HepG2 (cell line): Measurements from ENCODE around the gene ASXL1. TPM values are rescaled to one million over a fixed set of nuclear protein-coding genes. Genes with fewer than 3 reads are reported as not detected.
A peak's percentile ranks its signal among the peaks of the same experiment; 100 is the strongest.

Experiments used
- ATAC-seq: fragments of 200-7000 bp; cut with Tn5 transposase; 3 replicates; pipeline ENCODE4 v1.9.1; 2020; ENCODE audit warnings: mild to moderate bottlenecking, moderate library complexity
- BruUV-seq: library from RNA; stranded (reverse); fragments of 400-500 nt; replicated peaks from 2 replicates; lab custom pipeline; 2021; lab: Mats Ljungman, UMichigan
- CTCF ChIA-PET: fragments of 300-600 bp; formaldehyde crosslinking; extraction: SDS; loops from one replicate; lab custom pipeline; 2021; ENCODE audit warnings: low total read pairs, inconsistent platforms, low intra/inter-chr PET ratio; lab: Yijun Ruan, JAX
- POLR2A ChIA-PET: fragments of 350-600 bp; sonication (Branson Sonifier 250); formaldehyde crosslinking; loops from one replicate; lab custom pipeline; 2020; ENCODE audit warnings: antibody characterized with exemption, inconsistent platforms; lab: Yijun Ruan, JAX
- DNase-seq: peaks from one replicate; pipeline ENCODE4 v3.0.0-alpha.2; 2015; ENCODE audit warnings: low spot score
- FAIRE-seq: peaks from 3 replicates; lab custom pipeline; 2011; peaks lifted over from hg19 to GRCh38; lab: Jason Lieb, UNC
- H2AFZ ChIP-seq: one replicate; pipeline ENCODE4 v1.6.1; 2011; ENCODE audit warnings: low read length, inconsistent platforms
- H3K27ac ChIP-seq: fragments of 300-600 bp; 3 replicates; pipeline ENCODE4 v1.8.0; 2011; ENCODE audit warnings: mixed run types, mild to moderate bottlenecking, mixed read lengths, low read length, inconsistent platforms; ENCODE audit not compliant: insufficient read depth; ENCODE audit errors: extremely low read length
- H3K27me3 ChIP-seq, 2 experiments: fragments of 200-600 bp in 1 of 2; 2 replicates in 1 of 2; 3 replicates in 1 of 2; pipeline versions ENCODE4 v1.6.0 to v1.8.0; 2011; ENCODE audit warnings: low read length in 2 of 2, mild to moderate bottlenecking in 2 of 2, moderate library complexity in 2 of 2, inconsistent platforms in 1 of 2; ENCODE audit not compliant: insufficient read depth in 2 of 2, control insufficient read depth in 1 of 2
- H3K36me3 ChIP-seq, 2 experiments: fragments of 200-600 bp in 1 of 2; replicated peaks in 1 of 2; 2 replicates in 1 of 2; 3 replicates in 1 of 2; pipeline versions ENCODE4 v1.5.1 to v1.8.0; 2011; ENCODE audit warnings: low read length in 2 of 2, inconsistent platforms in 1 of 2; ENCODE audit not compliant: insufficient read depth in 2 of 2, control insufficient read depth in 1 of 2
- H3K4me1 ChIP-seq: 2 replicates; pipeline ENCODE4 v1.5.1; 2012; ENCODE audit warnings: low read length, inconsistent platforms; ENCODE audit not compliant: insufficient read depth
- H3K4me2 ChIP-seq: 2 replicates; pipeline ENCODE4 v1.6.0; 2011; ENCODE audit warnings: low read depth, low read length, inconsistent platforms
- H3K4me3 ChIP-seq, 3 experiments: fragments of 200-600 bp in 1 of 3; sonication (generic), shearing (Covaris generic) in 1 of 3; replicated peaks in 1 of 3; 2 replicates each; pipeline ENCODE4 v1.5.1; 2011 to 2016; ENCODE audit warnings: low read length in 3 of 3, inconsistent platforms in 2 of 3, low read depth in 2 of 3, mild to moderate bottlenecking in 2 of 3, control low read depth in 1 of 3, mixed read lengths in 1 of 3; ENCODE audit not compliant: insufficient read depth in 1 of 3
- H3K79me2 ChIP-seq: one replicate; pipeline ENCODE4 v1.6.1; 2011; ENCODE audit warnings: low read length, inconsistent platforms; ENCODE audit not compliant: insufficient read depth
- H3K9ac ChIP-seq: 2 replicates; pipeline ENCODE4 v1.6.0; 2011; ENCODE audit warnings: mild to moderate bottlenecking, low read depth, low read length, inconsistent platforms; ENCODE audit not compliant: insufficient read depth
- H3K9me3 ChIP-seq: 2 replicates; pipeline ENCODE4 v1.5.1; 2012; ENCODE audit warnings: mild to moderate bottlenecking, low read length
- H4K20me1 ChIP-seq: 2 replicates; pipeline ENCODE4 v1.6.0; 2011; ENCODE audit warnings: inconsistent platforms, mild to moderate bottlenecking, low read length, moderate library complexity; ENCODE audit not compliant: insufficient read depth
- CREM ChIP-seq, 2 experiments: sonication (generic) in 1 of 2; formaldehyde crosslinking in 1 of 2; IDR thresholded peaks; 2 replicates each; pipeline versions ENCODE4 v1.4.0 to v1.6.1; 2016 to 2020; ENCODE audit warnings: antibody characterized with exemption in 1 of 2, mild to moderate bottlenecking in 1 of 2, missing genetic modification reagents in 1 of 2
- EHMT2 ChIP-seq: fragments of 200-600 bp; sonication (generic); IDR thresholded peaks from 2 replicates; pipeline ENCODE4 v1.7.0; 2017; ENCODE audit warnings: antibody characterized with exemption, low read depth, low read length, borderline replicate concordance
- HNRNPL ChIP-seq: fragments of 200-400 bp; formaldehyde crosslinking; IDR thresholded peaks from 2 replicates; pipeline ENCODE4 v1.6.1; 2017; ENCODE audit warnings: mild to moderate bottlenecking, low read depth, low read length
- IKZF4 ChIP-seq: sonication (generic); formaldehyde crosslinking; IDR thresholded peaks from 2 replicates; pipeline ENCODE4 v1.5.1; 2020; ENCODE audit warnings: borderline replicate concordance, mild to moderate bottlenecking, low read depth, missing genetic modification reagents; ENCODE audit errors: not compliant biosample characterization
- MAFG ChIP-seq: sonication (generic); formaldehyde crosslinking; IDR thresholded peaks from 2 replicates; pipeline ENCODE4 v1.5.1; 2020; ENCODE audit warnings: mild to moderate bottlenecking, missing genetic modification reagents
- NR0B2 ChIP-seq: sonication (generic); formaldehyde crosslinking; IDR thresholded peaks from 2 replicates; pipeline ENCODE4 v1.4.0; 2020; ENCODE audit warnings: mild to moderate bottlenecking, missing genetic modification reagents
- PRPF4 ChIP-seq: fragments of 200-400 bp; formaldehyde crosslinking; IDR thresholded peaks from 2 replicates; pipeline ENCODE4 v1.6.1; 2016; ENCODE audit warnings: low read length, low read depth; ENCODE audit not compliant: poor library complexity, severe bottlenecking
- RBFOX2 ChIP-seq: fragments of 200-400 bp; formaldehyde crosslinking; IDR thresholded peaks from 2 replicates; pipeline ENCODE4 v1.6.1; 2017; ENCODE audit warnings: low read depth, mild to moderate bottlenecking, low read length
- SOX13 ChIP-seq, 3 experiments: fragments of 450-650 bp in 1 of 3; sonication (generic) in 1 of 3; formaldehyde crosslinking in 1 of 3; IDR thresholded peaks in 2 of 3; conservative IDR thresholded peaks in 1 of 3; 2 replicates each; pipeline versions ENCODE4 v1.5.0 to v1.6.1; 2016 to 2020; ENCODE audit warnings: antibody characterized with exemption in 1 of 3, mild to moderate bottlenecking in 1 of 3, missing compliant biosample characterization in 1 of 3, missing genetic modification reagents in 1 of 3, moderate library complexity in 1 of 3
- TBX3 ChIP-seq: fragments of 450-650 bp; IDR thresholded peaks from 2 replicates; pipeline ENCODE4 v1.6.1; 2017; ENCODE audit warnings: antibody characterized with exemption, mild to moderate bottlenecking, inconsistent platforms, borderline replicate concordance
- ZNF260 ChIP-seq: sonication (generic); formaldehyde crosslinking; IDR thresholded peaks from 2 replicates; pipeline ENCODE4 v1.4.0; 2020; ENCODE audit warnings: missing genetic modification reagents, low read depth, mild to moderate bottlenecking, borderline replicate concordance
- ZNF280D ChIP-seq: sonication (generic); formaldehyde crosslinking; IDR thresholded peaks from 2 replicates; pipeline ENCODE4 v1.5.1; 2020; ENCODE audit warnings: mild to moderate bottlenecking, missing genetic modification reagents
- ZNF44 ChIP-seq: sonication (generic); formaldehyde crosslinking; IDR thresholded peaks from 2 replicates; pipeline ENCODE4 v1.5.1; 2020; ENCODE audit warnings: mild to moderate bottlenecking, missing genetic modification reagents
- ZNF556 ChIP-seq: sonication (generic); formaldehyde crosslinking; IDR thresholded peaks from 2 replicates; pipeline ENCODE4 v1.4.0; 2020; ENCODE audit warnings: mild to moderate bottlenecking, missing genetic modification reagents, borderline replicate concordance
- ZNF737 ChIP-seq: sonication (generic); formaldehyde crosslinking; IDR thresholded peaks from 2 replicates; pipeline ENCODE4 v1.5.0; 2020; ENCODE audit warnings: missing genetic modification reagents, mild to moderate bottlenecking, borderline replicate concordance
- WGBS: methylation state at CpG from one replicate; pipeline ENCODE4 v1.1.6; 2017; ENCODE audit warnings: low lambda C conversion rate; 5-methylcytosine and 5-hydroxymethylcytosine counted together
- in situ Hi-C: cut with HindIII; loops from 2 replicates; pipeline ENCODE4 v1.10.0; 2017; ENCODE audit warnings: low pct_unique_long_range_greater_than_20kb; ENCODE audit not compliant: extremely low pct_ligation_motif_present
- intact Hi-C: fragments of 100-400 bp; cut with micrococcal nuclease; formaldehyde crosslinking; loops from one replicate; pipeline ENCODE4 v1.10.0; 2022; ENCODE audit not compliant: unreplicated experiment
- polyA plus RNA-seq, 8 experiments: library from polyadenylated mRNA; depleted of rRNA in 3 of 8; stranded (reverse) in 7 of 8; unstranded in 1 of 8; fragments of >200 nt; fragmentation: Illumina TruSeq in 4 of 8; extraction: Trizol in 4 of 8; gene quantifications; 2 replicates each; pipeline versions ENCODE4 v1.2.1 to v1.2.3, GENCODE V29; 2011 to 2016; ENCODE audit warnings: low read depth in 4 of 8, missing spikeins in 1 of 8, mixed read lengths in 1 of 8; ENCODE audit not compliant: insufficient read depth in 1 of 8
- total RNA-seq, 5 experiments: library from RNA; depleted of rRNA; stranded (reverse); fragments of >200 nt; fragmentation: Illumina TruSeq; extraction: Trizol; gene quantifications; 2 replicates each; pipeline ENCODE4 v1.2.3, GENCODE V29; 2016; ENCODE audit warnings: low read depth in 1 of 5
- TF ChIP-seq, protein P1 (sequence below): sonication (generic); formaldehyde crosslinking; IDR thresholded peaks from 2 replicates; pipeline ENCODE4 v1.8.0; 2022; ENCODE audit warnings: low read depth, missing genetic modification reagents

The ASXL1 gene
- total and polyA plus RNA-seq, 2 of the 13 experiments (the other 11 are each of a cell fraction or from before 2014, with no cell fraction given): 62.1 to 74.8 TPM

DNA sequence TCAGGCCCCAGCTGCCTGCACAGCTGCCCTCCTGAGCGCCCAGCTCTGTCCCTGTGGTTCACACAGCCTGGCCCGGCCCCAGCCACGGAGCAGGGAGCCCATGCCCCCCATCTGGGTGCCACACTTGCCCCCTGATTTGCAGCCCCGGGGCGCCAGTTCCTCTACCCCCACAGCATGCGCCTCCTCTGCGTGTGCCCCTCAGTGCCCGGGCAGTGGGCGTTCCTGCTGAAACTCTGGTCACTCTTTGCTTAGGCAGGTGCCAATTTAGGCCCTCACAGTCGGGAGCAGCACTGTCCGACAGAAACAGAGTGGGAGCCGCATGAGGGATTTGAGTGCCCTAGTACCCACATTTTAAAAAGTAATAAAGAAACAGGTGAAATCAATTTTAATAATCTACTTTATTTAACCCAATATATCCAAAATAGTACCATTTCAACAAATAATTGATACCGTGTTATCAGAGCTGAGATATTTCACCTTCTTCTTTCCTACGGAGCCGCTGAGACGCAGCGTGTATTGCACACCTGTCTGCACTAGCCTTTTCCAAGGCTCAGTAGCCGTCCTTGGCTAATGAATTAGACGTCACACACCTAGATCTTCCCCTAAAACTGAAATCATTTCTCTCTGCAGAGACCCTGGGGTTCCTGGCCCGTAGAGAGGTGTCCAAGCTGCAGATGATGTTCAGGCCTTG lies 106.4 kb downstream of the ASXL1 start:
- in situ Hi-C loops: no loop called here
- FAIRE-seq (no peak), ATAC-seq (no peak), DNase-seq (no peak)
- Histone ChIP-seq H3K4me3 (peak overlapping the region in 1 of 3 experiments; percentile 53; a peak in 1 of 6 replicates), H3K79me2 (peaks cover 53% of the 10 kb centered on the region), H3K4me2 (no peak overlapping the region; the same call in 1 of the 2 replicates), H3K9ac (peak overlapping the region; percentile 65; the same call in 1 of the 2 replicates), H3K9me3 (no peaks in the 10 kb centered on the region), H3K27ac (peak overlapping the region; percentile 80), H4K20me1 (peaks cover 6% of the 10 kb centered on the region; the same call in 1 of the 2 replicates), H2AFZ (no peak overlapping the region), H3K27me3 (no peaks in the 10 kb centered on the region), H3K36me3 (peaks cover 18 to 32% of the 10 kb centered on the region in 2 experiments; a peak in 4 of 5 replicates), H3K4me1 (peaks cover 52% of the 10 kb centered on the region)
- 97% methylated on average over 20 of the region's 20 CpGs for WGBS
- ChIA-PET CTCF (no interaction called here), POLR2A (interaction anchor here (1.0 kb wide), 1 partner anchor 10 kb away, joined by 3 read pairs; no protein-coding TSS in a partner anchor)
- BruUV-seq: no TSS peak
- intact Hi-C loops: loop anchor here (2.0 kb wide), 1 partner anchor 188 kb away; no protein-coding TSS in a partner anchor
- TF ChIP-seq MAFG (CRISPR knock-in tag) (no peak), PRPF4 (peak; percentile 51), SOX13 (IDR thresholded peaks at IDR 0.05) (no peak), SOX13 (CRISPR knock-in tag; conservative IDR thresholded peaks at IDR 0.05 in 1 of 2, IDR thresholded peaks at IDR 0.05 in 1 of 2) (no peak), ZNF260 (no peak), EHMT2 (no peak), ZNF737 (CRISPR knock-in tag) (no peak), ZNF556 (CRISPR knock-in tag) (0 out of 2 replicates have a peak, but pooled peaks have one; percentile 25), NR0B2 (CRISPR knock-in tag) (0 out of 2 replicates have a peak, but pooled peaks have one; percentile 42), CREM (IDR thresholded peaks at IDR 0.05) (no peak), CREM (CRISPR knock-in tag; IDR thresholded peaks at IDR 0.05) (no peak), TBX3 (no peak), IKZF4 (CRISPR knock-in tag) (peak; percentile 38), HNRNPL (peak; percentile 89), ZNF44 (CRISPR knock-in tag) (0 out of 2 replicates have a peak, but pooled peaks have one; percentile 35), RBFOX2 (peak; percentile 2; the same call in 1 of the 2 replicates), ZNF280D (CRISPR knock-in tag) (no peak)
- TF ChIP-seq, protein P1, sequence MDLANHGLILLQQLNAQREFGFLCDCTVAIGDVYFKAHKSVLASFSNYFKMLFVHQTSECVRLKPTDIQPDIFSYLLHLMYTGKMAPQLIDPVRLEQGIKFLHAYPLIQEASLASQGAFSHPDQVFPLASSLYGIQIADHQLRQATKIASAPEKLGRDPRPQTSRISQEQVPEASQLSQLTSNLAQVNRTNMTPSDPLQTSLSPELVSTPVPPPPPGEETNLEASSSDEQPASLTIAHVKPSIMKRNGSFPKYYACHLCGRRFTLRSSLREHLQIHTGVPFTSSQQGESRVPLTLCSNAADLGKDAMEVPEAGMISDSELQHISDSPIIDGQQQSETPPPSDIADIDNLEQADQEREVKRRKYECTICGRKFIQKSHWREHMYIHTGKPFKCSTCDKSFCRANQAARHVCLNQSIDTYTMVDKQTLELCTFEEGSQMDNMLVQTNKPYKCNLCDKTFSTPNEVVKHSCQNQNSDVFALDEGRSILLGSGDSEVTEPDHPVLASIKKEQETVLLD (CRISPR knock-in tag): 0 out of 2 replicates have a peak, but pooled peaks have one; percentile 18
